GM19395 (cell line): Measurements from ENCODE around the gene CKAP2L.

Experiments
- ATAC-seq: cut with Tn5 transposase; IDR thresholded peaks from one replicate; pipeline ENCODE4 v1.9.1; 2021; ENCODE audit warnings: mild to moderate bottlenecking, moderate library complexity; ENCODE audit not compliant: unreplicated experiment

The CKAP2L gene

DNA sequence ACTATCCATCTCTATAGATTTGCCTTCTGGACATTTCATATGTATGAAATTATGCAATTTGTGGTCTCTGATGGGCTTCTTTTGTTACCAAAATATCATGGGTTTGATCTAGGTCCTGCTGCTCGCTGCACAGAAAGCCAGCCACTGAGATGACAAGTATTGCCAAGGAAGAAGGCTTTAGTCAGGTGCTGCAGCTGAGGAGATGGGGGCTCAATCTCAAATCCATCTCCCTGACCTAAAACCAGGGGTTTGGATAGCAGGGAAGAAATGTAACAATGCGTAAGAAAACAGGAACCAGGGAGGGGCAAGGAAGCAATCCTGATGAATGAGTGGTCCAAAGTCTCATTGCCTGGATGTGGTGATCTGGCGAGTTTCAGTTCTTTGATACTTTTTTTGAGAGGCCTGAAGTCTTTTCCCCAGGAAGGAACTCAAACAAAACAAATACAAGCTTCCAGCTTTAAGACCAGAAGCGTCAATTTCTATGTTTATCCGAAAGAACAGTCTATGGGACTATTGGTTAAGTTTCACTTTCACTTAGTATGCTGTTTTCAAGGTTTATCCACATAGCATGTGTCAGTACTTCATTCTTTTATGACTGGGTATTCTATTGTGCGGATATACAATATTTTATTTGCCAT, 3.4 kb upstream of the CKAP2L start:
- no peak for ATAC-seq

DNA sequence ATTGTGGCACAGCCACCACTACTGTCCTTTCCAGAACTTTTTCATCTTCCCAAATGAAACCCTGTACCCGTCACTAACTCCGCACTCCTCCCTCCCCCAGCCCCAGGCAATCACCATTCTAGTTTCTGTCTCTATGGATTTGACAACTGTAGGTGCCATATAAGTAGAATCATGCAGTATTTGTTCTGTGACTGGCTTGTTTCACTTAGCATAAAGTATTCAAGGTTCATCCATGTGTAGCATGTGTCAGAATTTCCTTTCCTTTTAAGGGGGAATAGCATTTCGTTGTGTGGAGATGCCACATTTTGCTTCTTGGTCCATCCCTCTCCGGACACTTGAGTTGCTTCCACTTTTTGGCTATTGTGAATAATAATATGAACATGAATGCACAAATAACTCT, 842 bp upstream of the CKAP2L start:
- ATAC-seq = no peak

DNA sequence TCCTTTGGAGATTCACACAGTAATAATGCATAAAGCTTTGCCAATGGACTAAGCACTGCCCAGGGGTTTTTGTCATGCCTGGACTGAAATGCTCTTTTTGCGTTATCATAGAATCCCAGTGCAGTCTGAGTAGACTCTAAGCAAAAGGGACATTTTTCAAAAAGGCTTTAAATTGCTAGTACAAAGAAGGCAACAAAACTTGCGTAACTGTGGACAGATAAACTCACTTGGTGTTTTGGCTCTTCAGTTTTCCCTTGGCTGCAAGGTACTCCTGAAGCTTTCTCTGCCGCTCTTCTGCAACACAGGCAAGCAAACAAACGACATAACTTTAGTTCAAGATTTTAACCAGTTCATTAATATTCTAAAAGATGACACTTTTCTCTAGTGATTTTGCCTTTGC, 2.1 kb downstream of the CKAP2L start:
- no peak for ATAC-seq

DNA sequence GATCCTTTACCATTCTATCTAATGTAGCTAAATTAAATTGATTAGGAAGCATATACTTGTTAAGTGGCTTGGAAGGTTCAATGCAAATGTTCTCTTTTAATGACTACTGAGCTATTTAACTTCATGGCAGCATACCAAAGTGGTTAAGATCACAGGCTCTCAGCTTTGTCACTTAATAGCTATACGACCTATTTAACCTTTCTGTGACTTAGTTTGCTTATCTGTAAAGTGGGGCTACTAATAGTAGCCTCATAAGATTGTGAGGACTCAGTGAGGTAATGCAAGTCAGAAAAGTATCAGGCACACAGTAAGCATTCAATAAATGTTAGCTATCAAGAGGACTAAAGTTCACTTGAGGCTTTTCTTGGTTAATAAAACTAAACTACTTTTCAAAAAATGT, 4.3 kb downstream of the CKAP2L start:
- no peak for ATAC-seq

DNA sequence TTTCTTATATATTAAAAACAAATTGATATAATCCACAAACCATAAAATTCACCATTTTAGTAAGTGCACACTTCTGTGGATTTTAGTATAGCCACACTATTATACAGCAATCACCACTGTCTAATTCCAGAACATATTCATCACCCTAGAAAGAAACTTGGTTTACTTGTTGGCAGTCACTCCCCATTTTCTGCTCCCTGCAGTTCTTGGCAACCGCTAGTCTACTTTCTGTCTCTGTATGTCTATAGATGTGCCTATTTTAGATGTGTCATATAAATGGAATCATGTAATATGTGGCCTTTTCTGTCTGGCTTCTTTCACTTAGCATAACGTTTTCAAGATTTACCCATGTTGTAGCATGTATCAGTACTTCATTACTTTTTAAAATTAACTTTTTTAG, 5.7 kb downstream of the CKAP2L start:
- ATAC-seq = no peak

DNA sequence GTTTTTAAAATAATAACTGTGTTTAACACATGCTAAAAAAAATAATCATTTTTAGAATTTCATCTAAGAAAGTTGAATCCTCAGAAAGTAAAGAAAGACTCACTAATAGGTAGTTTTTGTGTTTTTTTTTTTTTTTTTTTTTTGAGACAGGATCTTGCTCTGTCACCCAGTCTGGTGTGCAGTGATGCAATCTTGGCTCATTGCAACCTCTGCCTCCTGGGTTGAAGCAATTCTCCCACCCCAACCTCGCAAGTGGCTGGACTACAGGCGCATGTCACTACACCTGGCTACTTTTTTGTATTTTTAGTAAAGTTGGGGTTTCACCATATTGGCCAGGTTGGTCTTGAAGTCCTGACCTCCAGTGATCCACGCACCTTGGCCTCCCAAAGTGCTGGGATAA, 7.1 kb downstream of the CKAP2L start:
- no peak for ATAC-seq

DNA sequence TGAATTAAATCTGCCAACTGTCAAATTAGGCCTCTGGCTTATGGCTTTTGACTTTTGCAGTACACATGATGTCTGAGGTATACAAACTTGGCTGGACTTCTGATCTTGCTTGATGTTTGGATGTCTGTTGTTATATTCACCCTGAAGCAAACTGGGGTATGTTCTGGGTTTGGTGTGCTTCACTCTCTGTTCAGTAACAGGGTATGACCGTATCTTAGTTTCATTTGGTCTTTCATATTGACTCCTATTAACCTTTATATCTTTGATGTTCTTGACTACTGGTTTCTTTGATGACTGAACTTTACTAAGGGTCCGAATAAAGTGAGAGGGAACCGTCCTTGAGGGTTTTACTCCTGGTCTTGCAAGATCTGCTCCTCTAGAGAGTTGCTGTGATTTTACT, 8.2 kb downstream of the CKAP2L start:
- ATAC-seq = no peak

DNA sequence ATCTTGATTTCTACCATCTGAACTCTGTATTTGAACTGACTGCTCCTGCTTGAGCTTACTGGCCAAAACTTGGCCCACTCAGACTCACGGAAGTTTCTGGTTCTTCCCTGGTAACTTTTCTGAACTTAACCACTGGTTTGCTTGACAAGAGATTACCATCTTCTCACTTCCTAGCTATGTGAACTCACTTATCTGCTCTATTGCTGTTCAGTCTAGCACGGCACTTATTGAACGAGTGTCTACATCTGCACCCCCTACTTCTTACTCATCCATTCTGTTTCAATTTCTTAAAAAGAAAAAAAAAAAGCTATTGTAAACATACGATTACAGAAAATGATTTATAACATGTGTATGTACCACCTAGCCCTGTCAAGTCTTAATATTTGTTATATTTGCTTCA, 9.0 kb downstream of the CKAP2L start:
- no peak for ATAC-seq

DNA sequence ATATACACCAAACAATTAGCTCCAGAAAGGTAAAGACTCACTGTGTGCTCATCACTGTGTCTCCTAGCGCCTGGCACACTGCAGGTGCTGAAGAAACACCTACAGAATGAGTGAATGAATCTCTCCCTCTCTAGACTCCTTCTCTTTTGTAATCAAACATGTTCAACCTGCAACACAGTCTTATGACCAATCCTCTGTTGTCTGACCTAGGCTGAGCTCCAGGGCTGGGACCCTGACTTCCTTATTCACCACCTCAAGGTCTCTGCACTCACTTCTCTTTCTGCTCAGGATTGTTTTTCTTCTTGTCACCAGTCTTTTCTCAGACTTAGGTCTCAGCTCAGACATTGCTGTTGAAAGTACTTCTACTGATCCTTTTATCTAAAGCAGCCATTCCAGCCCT, 9.8 kb downstream of the CKAP2L start:
- no peak for ATAC-seq

DNA sequence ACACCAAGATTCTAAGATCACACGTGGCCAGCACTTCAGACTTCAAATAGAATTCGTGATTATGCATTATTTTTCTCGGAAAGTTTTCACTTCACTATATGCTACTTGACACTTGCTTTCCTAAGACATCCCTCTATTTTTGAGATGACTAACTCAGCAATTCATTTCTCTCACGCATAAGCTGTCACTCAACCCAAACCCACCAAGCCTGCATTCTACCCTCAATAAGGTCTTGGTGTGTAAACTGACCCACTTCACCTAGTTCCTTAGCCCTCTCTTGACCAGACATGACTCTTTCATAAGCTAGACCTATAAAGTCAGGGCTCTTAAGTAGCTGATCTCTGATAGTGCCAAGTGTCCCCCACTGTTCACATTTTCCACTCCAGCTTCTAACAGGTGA, 11.7 kb downstream of the CKAP2L start:
- no peak for ATAC-seq

DNA sequence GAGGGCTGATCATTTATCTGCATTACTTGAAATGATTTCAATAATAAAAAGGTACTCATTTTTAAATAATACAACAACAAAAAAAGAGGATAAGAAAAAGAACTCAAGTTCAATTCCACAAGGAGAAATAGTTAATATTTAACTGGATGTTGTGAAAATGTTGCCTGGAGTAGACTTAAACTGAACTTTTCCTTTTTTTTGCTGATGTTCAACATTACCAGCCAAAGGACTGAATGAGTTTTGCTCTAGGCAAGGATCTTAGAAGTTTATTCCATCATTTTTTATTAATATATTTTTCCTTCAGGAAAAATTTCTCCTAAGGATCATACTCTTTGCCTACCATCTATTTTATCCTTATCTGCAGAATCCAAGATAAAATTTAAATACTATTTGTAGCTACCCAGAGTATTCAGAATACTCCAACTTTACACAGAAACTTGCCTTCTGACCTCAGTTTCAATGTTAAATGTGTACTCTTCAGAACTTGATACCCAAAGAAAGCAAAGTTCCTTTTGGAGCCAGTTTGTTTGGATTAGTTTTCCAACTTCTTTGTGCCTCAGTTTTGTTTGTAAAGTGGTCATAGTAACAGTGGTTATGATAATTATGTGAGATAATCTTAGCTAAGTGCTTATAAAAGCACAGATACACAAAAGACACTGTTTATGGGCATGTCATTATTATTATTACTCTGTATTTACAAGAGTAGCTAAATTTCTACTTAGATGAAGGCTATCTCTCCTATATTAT, 12.8 kb downstream of the CKAP2L start:
- ATAC-seq = no peak

DNA sequence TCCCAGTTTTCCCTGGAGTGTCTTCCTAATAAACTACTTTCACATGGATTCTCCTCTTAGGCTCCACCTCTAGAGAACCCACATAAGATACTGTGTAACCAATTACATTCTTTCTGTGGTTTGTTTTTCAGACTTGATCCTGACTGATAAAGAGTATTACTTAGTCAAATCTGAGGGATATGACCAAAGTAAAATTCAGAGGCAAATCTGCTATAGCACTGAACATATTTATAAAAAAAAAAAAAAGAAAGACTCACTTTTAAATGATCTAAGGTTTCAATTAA, 13.9 kb downstream of the CKAP2L start:
- no peak for ATAC-seq

DNA sequence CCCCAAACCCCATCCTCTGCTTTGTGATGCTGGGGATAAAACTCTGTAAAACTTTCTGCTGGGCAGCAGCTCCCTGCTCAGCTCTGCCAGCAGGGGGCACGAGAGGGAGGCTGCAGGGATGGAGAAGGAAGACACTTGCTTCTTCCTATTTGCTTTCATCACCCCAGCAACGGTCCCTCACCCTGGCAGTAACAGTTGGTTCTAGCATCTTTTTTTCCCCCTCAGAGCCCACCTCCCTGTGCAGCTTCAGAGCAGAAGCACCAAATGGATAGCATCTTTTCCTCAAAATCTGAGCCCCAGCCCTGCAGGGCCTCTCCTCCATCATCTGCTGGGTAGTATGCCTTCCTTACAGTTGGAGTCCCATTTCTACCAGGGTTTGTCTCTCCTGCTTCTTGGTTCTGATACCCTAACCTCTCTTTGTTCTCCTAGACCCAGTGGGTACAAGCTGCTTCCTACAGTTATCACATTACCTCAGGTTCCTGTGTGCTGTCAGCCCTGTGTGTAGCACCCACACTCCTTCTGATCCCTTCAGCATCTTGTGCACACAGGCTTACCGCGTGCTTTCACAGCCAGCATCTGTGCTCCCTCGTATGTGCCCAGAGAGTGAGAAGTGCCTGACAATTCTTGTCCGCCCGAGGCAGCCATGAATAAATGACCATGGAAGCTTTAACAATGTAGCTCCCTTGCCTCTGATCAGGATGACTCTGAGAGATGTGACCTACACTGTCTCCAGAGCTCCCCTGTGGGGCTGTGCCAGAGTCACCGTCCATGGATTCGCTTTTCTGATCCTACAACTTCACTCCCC, 14.5 kb downstream of the CKAP2L start:
- peak; percentile 77 for ATAC-seq

DNA sequence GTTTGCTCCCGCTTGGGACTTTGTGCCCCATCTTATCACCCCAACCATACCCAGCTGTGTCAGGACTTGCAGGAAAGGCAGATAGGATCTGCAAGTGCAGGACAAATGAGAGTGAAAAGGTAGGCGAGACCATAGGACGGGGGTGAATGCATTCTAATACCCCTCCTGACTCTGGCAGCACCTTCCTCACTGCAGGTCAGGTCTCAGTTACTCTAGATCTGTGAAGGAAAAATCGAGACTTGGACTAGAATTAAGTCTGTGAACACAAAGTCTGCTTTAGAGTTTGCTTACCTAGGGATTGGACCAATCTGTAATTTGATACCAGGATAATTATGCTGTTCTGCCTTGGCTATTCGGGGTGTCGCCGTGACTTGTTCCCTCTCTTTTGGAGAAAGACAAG, 23.9 kb downstream of the CKAP2L start:
- ATAC-seq = no peak

DNA sequence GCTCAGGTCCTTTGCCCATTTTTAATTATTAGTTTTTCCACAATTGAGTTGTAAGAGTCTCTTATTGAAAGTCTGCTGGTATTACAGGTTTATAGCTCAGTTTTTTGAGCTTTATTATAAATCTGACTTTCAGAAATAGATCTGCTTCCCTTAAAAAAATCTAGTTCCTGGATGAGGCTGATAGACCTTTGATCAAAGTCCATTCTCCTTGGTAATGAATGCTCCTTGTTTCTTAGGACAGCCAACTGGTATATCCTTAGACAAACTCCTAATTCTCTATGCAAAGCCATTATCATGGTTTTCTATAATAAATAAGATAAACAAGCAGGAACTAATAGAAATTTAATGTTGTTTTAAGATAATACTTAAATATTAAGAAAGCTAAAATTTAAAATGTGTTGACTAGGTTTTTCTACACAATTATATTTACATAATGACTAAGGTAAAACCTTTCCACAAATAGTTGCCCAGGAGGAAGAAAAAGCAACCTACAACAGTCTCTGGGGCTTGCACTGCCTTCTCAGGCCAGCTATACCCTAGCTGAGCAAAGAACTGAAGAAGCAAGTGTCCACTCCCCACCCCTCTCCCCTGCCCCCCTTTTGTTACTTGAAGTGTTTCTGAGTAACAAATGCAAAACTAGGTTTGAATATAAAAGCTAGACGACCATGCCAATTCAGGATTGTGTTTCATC, 26.7 kb downstream of the CKAP2L start:
- no peak for ATAC-seq

DNA sequence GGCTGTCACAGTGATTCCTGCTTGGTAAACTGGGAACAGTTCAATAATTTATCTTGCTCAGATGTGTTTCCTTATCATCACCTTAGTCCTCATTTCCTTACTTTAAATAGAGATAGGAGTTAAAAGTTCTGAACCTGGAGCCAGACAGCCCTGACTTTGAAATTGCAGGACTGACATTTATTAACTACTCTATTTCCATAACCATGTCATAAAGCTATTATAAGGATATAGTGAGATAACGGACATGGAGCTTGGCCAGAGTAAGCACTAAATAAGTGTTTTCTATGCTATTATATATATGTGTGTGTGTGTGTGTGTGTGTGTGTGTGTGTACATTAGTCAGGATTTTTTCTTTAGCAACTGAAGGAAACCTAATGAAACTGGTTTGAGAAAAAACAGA, 30.5 kb downstream of the CKAP2L start:
- no peak for ATAC-seq

DNA sequence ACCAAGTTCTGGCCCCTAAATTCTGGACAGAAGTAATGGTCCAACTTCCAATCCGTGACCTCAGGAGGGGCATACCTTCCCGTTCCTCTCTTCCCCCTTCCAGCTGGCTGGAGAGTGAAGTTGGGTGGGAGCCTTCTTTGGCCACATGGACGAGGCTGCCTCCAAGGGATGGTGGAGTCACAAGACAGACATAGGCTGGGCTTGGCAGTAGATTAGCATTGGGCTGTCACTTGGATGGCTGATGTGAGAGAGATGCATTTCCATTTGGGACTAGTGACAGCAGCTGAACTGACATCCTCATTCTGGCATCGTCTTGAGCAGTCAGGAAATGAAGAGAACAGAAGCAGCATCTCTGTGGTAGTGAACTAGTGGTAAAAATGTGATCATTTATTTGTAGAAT, 31.0 kb downstream of the CKAP2L start:
- ATAC-seq = no peak

DNA sequence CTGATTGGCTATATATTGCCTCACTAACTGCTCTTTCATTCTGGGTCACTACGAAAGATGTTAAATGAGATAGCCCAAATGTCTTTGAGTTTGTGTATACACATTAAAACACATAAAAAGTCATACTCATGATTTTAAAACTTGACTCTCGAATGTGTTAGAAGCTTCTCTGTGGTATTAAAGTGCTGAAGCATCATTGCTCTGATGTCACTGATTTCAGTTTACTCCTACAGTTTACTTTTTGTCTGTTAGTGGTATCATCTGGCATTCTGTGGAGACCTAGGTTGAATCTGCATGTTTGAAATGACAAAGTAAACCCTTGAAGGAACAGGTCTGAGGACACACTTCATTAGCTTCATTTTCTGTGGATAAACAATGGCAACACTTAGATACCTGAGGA, 32.9 kb downstream of the CKAP2L start:
- no peak for ATAC-seq

DNA sequence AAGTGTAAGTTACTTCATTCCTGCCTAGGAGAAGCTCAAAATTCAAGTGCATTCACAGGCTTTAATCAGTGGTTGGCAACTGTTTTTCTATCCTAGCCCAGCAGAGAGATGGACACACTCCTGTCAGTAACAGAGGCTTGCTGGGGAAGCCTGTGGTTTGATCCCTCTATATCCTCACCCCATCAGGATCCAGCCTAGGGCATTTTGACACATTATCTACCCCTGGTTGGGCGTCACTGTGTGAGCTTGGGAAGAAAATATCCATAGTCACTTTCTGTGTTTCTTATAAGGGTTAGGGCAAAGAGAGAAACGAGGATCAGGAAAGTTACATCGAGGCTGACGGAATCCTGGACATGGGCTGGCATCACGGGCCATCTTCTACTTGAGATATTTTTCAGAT, 33.6 kb downstream of the CKAP2L start:
- ATAC-seq = no peak

DNA sequence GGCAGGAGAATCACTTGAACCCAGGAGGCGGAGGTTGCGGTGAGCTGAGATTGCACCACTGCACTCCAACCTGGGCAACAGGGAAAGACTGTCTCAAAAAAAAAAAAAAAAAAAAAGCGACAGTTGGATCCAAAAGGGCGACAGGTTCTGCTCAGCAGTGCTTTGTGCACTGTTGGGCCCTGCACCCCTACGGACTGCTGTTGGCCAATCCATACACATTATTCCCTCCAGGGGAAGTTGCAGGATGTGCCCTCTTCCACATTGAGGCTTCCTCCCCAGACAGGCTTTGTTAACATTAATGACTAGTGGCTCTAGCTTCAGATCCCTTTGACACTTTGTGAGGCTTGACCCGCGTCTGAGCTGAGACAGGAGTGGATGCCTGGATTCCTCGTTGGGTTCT, 34.2 kb downstream of the CKAP2L start:
- no peak for ATAC-seq

DNA sequence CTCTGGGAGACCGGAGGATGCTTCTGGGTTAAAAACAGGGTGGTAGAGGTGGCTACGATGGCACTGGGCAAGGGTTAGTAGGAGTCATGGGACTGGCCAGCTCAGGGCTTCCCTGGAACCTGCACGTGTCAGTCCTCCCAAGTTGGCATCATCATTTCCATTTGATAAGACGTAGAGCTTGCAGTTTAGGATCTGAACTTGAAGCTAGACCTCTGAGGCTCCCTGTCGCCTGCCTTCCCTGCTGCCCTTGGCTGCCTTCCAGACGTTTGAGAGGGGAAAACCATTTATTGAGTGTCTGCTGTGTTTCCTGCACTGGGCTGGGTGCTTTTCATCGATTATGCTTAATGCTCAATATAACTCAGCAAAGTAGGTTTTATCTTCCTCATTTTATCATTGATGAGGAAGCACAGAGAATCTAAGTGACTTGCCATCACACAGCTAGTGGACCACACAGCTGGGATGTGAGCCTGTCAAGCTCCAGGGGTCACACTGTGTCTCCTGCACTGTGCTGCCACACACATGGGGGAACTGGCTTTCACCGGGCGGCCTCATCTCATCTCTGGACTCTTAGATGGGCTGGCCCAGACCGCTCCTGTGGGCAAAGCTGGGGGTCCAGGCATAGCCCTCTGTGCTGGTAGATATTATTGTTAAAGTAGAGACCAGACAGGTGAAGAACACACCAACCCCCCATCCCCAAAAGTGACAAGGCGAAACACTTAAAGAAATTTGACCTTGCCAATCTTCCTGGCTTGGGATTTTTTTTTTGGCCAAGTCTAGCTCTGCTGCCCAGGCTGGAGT, 35.8 kb downstream of the CKAP2L start:
- no peak for ATAC-seq
